Measurements from ENCODE around the gene CYB5R2.

DNA sequence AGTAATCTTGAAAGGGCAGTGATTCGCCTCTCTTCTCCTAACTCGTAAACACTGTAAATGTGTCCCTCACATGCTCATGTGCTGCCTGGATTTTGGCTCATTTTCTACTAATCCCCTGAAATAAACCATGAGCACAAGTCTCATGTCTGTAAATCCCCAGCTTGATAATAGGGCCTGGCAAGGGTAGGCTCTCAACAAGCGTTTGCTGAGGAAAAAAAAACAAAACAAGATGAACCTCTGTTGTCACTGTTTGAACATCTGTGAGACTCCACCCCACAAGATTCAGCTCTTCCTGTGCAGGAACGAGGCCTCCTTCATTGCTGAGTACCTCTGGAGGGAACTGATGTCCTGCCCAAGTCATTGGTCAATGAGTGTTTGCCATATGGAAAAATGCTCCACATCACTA, 4.5 kb upstream of the CYB5R2 start:
- TF ChIP-seq, protein P1, sequence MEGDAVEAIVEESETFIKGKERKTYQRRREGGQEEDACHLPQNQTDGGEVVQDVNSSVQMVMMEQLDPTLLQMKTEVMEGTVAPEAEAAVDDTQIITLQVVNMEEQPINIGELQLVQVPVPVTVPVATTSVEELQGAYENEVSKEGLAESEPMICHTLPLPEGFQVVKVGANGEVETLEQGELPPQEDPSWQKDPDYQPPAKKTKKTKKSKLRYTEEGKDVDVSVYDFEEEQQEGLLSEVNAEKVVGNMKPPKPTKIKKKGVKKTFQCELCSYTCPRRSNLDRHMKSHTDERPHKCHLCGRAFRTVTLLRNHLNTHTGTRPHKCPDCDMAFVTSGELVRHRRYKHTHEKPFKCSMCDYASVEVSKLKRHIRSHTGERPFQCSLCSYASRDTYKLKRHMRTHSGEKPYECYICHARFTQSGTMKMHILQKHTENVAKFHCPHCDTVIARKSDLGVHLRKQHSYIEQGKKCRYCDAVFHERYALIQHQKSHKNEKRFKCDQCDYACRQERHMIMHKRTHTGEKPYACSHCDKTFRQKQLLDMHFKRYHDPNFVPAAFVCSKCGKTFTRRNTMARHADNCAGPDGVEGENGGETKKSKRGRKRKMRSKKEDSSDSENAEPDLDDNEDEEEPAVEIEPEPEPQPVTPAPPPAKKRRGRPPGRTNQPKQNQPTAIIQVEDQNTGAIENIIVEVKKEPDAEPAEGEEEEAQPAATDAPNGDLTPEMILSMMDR (IDR thresholded peaks at IDR 0.05; ENCODE audit: low read depth, low read length): no peak
- TF ChIP-seq EZH2phosphoT487 (IDR thresholded peaks at IDR 0.05; ENCODE audit: low read depth): no peak
